ENCODE results near the gene YAF2. TPM values are rescaled to one million over a fixed set of nuclear protein-coding genes. Genes with fewer than 3 reads are reported as not detected.
A peak's percentile ranks its signal among the peaks of the same experiment; 100 is the strongest.

The YAF2 gene
- total and polyA plus RNA-seq, 12 donors, result 26.9 to 129 (median 79.3) TPM

GRCh38 chr12:42240131-42240750 is 2.2 kb upstream of the YAF2 start:
- Histone ChIP-seq H3K27ac (no peak overlapping the region), H3K9me3 (no peaks in the 10 kb centered on the region), H3K36me3 (peaks cover 0 to 5% (median 0%) of the 10 kb centered on the region in 9 donors), H3K4me3 (no peak overlapping the region), H3K27me3 (no peaks in the 10 kb centered on the region), H3K4me1 (peaks cover 0 to 30% (median 24%) of the 10 kb centered on the region in 9 donors)
- intact Hi-C loops (cut with DNase I), result loop anchor here in 2 of 10 donors (10.0 kb wide), 2 partner anchors 75 to 85 kb away; partner anchors contain the start of genes PPHLN1 (in 1 of the 2) and ZCRB1 (in 1 of the 2)
- no peak for DNase-seq
- 90 to 91% methylated on average over 11 of the region's 11 CpGs for WGBS, 2 donors
- TF ChIP-seq CTCF (IDR thresholded peaks at IDR 0.05), result no peak
- no peak for ATAC-seq

GRCh38 chr12:42237853-42238239 is 202 bp downstream of the YAF2 start:
- 0 to 2% methylated on average over 28 to 54 of the region's 54 CpGs for WGBS, 2 donors
- Histone ChIP-seq H3K27ac (peak overlapping the region; percentile 88 to 99 (median 94)), H3K4me3 (peak overlapping the region; percentile 62 to 92 (median 76)), H3K27me3 (no peaks in the 10 kb centered on the region), H3K36me3 (peaks cover 0 to 28% (median 0%) of the 10 kb centered on the region in 9 donors), H3K9me3 (no peaks in the 10 kb centered on the region), H3K4me1 (peaks cover 0 to 52% (median 41%) of the 10 kb centered on the region in 9 donors)
- intact Hi-C loops (cut with DNase I), result loop anchor here in 8 of 10 donors (2.0 to 10.0 kb wide), 8 partner anchors 84 to 337 kb away; partner anchors contain the start of genes GXYLT1 (in 5 of the 8), PPHLN1 (in 4 of the 8) and ZCRB1 (in 4 of the 8)
- ATAC-seq (peak in 3 of 8 donors; percentile 18 to 54 (median 24)), DNase-seq (no peak)
- no peak for TF ChIP-seq CTCF (IDR thresholded peaks at IDR 0.05)

GRCh38 chr12:42237052-42237852 is 796 bp downstream of the YAF2 start:
- no peaks in the 10 kb centered on the region for H3K9me3 ChIP-seq
- H3K36me3 ChIP-seq, result peaks cover 0 to 28% (median 0%) of the 10 kb centered on the region in 9 donors
- peaks cover 0 to 58% (median 47%) of the 10 kb centered on the region in 9 donors for H3K4me1 ChIP-seq
- intact Hi-C loops (cut with DNase I), result loop anchor here in 8 of 10 donors (2.0 to 10.0 kb wide), 8 partner anchors 85 to 338 kb away; partner anchors contain the start of genes GXYLT1 (in 5 of the 8), PPHLN1 (in 4 of the 8) and ZCRB1 (in 4 of the 8)
- peak overlapping the region; percentile 60 to 92 (median 76) for H3K4me3 ChIP-seq
- TF ChIP-seq CTCF (IDR thresholded peaks at IDR 0.05), result peak in 8 of 9 donors; percentile 17 to 58 (median 45)
- no peaks in the 10 kb centered on the region for H3K27me3 ChIP-seq
- H3K27ac ChIP-seq, result peak overlapping the region; percentile 88 to 99 (median 94)
- DNase-seq (peak; percentile 68 to 78), ATAC-seq (peak; percentile 66 to 88 (median 72))
- 1% methylated on average over 37 to 56 of the region's 56 CpGs for WGBS, 2 donors

DNA sequence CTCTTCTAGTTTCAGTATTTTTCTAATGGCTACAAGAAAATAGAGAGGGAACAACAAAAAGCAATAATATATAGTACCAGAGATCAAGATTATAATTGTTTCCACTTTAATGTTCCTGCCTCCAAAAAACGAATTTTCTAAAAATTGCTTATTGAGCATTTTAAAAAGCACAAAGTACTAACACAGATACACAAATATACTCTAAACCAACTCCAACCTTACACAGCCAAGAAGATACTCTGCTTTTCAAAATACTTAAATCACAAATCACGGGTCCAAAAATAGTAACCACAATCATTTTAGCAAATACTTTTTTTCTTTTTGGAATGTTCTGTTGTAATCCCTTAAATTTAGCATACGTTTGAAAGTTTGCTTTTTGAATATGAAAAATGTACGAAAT is 2.0 kb downstream of the YAF2 start:
- Histone ChIP-seq H3K27me3 (no peaks in the 10 kb centered on the region), H3K9me3 (no peaks in the 10 kb centered on the region), H3K36me3 (peaks cover 0 to 35% (median 0%) of the 10 kb centered on the region in 9 donors), H3K4me3 (peak overlapping the region in 9 of 10 donors; percentile 67 to 92 (median 77)), H3K27ac (peak overlapping the region; percentile 88 to 99 (median 94)), H3K4me1 (peaks cover 0 to 70% (median 54%) of the 10 kb centered on the region in 9 donors)
- WGBS, 2 donors, result 32 to 44% methylated on average over 4 of the region's 4 CpGs
- intact Hi-C loops (cut with DNase I), result loop anchor here in 8 of 10 donors (2.0 to 10.0 kb wide), 8 partner anchors 86 to 339 kb away; partner anchors contain the start of genes GXYLT1 (in 5 of the 8), PPHLN1 (in 4 of the 8) and ZCRB1 (in 4 of the 8)
- ATAC-seq (peak in 3 of 8 donors; percentile 32 to 40 (median 40)), DNase-seq (no peak)
- TF ChIP-seq CTCF (IDR thresholded peaks at IDR 0.05), result no peak
